ENCODE data around the gene BZW2.

DNA sequence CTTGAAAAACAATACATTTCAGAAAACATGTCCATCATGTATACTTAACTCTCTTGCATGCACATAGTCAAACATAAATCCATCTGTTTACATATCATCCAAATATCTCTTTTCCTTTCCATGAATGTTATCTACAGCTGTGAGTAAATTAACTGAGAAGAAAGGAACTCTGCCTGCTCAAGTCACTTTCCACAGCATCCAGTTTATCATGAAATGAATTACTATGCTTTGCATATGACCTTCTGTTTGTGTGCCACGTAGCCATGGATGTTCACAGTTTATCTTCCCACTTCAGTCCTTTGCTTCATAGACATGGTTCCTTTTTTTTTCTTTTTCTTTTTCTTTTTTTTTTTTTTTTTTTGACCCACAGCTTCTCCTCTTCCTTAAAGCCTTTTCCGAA lies 39.6 kb downstream of the BZW2 start:
- TF ChIP-seq, protein P1, sequence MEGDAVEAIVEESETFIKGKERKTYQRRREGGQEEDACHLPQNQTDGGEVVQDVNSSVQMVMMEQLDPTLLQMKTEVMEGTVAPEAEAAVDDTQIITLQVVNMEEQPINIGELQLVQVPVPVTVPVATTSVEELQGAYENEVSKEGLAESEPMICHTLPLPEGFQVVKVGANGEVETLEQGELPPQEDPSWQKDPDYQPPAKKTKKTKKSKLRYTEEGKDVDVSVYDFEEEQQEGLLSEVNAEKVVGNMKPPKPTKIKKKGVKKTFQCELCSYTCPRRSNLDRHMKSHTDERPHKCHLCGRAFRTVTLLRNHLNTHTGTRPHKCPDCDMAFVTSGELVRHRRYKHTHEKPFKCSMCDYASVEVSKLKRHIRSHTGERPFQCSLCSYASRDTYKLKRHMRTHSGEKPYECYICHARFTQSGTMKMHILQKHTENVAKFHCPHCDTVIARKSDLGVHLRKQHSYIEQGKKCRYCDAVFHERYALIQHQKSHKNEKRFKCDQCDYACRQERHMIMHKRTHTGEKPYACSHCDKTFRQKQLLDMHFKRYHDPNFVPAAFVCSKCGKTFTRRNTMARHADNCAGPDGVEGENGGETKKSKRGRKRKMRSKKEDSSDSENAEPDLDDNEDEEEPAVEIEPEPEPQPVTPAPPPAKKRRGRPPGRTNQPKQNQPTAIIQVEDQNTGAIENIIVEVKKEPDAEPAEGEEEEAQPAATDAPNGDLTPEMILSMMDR (IDR thresholded peaks at IDR 0.05), result no peak
- TF ChIP-seq POLR2A (IDR thresholded peaks at IDR 0.05), result no peak
